Endothelial cell of umbilical vein (primary cell): ENCODE measurements around the gene MITD1.

ENCODE experiments used
- CTCF ChIP-seq, 2 donors: IDR thresholded peaks; 1 replicate in 1 of 2; 2 replicates in 1 of 2; pipeline ENCODE4 v1.5.1; 2011; ENCODE audit warnings: low read length in 2 of 2, mild to moderate bottlenecking in 2 of 2, moderate library complexity in 2 of 2, control low read depth in 1 of 2, inconsistent platforms in 1 of 2, low read depth in 1 of 2; ENCODE audit not compliant: insufficient read depth in 1 of 2; ENCODE audit errors: extremely low read depth in 1 of 2
- EZH2 ChIP-seq: IDR thresholded peaks from 2 replicates; pipeline ENCODE4 v1.6.1; 2012; ENCODE audit warnings: borderline replicate concordance, low read depth, mild to moderate bottlenecking, moderate library complexity, low read length, inconsistent platforms; ENCODE audit not compliant: severe bottlenecking
- MYC ChIP-seq: IDR thresholded peaks from one replicate; pipeline ENCODE4 v1.6.1; 2011; ENCODE audit warnings: mild to moderate bottlenecking, low read depth, low read length
- POLR2A ChIP-seq: IDR thresholded peaks from 2 replicates; pipeline ENCODE4 v1.6.1; 2012; ENCODE audit warnings: low read depth, mild to moderate bottlenecking, control low read depth, low read length

GRCh38 chr2:99217929-99218501 lies 37.2 kb upstream of the MITD1 start:
- no peak for TF ChIP-seq CTCF (IDR thresholded peaks at IDR 0.05; ENCODE audit: extremely low read depth in 1 of 2, insufficient read depth in 1 of 2, low read depth in 1 of 2, low read length in 2 of 2)
- no peak for TF ChIP-seq POLR2A
- TF ChIP-seq MYC: no peak
- TF ChIP-seq EZH2: no peak
